ENCODE measurements around the gene PRR7.
"Not testable (repeated sequence)": the region's sequence is repeated elsewhere in the genome, so short reads cannot be mapped to it uniquely, and the experiment has no call there.

Gene PRR7

DNA sequence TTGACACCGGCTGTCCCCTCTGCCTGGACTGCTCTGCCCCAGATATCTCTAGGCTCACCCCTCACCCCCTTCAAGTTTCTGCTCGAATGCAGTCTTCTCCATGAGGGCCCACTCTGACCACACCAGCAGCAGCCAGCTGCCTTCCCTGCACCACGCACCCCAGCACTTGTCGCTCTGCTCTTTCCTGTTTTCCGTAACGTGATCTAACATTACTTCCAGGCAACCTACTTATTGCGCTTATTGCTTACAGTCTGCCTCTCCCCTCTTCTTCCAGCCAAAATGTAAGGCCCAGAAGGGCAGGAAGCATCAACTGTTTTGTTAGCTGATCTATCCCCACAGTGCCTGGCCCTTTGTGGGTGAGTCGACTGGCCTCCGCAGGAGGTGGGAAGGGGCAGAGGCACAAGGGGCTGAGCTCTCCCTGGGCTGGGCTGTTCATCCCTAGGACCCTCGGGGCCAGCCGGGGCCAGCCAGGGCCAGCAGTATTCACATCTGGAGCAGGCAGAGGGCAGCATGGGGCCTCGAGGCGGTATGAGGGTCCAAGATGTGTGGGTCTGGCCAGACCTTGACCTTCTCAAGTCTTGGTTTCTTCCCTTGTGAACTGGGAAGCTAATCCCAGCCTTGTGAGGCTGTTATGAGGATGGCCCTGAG, 38.4 kb downstream of the PRR7 start:
- DNase-seq (ENCODE audit: low spot score): no peak

DNA sequence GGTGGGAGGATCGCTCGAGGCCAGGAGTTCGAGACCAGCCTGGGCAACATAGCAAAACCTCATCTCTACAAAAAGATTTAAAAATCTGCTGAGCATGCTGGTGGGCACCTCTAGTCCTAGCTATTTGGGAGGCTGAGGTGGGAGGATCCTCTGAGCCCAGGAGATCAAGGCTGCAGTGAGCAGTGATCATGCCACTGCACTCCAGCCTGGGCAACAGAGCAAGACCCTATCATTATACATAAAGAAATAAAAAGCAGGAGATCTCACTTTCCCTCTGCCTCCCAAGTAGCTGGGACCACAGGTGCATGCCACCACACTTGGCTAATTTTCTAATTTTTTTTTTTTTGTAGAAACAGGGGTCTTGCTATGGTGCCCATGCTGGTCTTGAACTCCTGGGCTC, 39.1 kb downstream of the PRR7 start:
- not testable (repeated sequence) for DNase-seq (ENCODE audit: low spot score)

DNA sequence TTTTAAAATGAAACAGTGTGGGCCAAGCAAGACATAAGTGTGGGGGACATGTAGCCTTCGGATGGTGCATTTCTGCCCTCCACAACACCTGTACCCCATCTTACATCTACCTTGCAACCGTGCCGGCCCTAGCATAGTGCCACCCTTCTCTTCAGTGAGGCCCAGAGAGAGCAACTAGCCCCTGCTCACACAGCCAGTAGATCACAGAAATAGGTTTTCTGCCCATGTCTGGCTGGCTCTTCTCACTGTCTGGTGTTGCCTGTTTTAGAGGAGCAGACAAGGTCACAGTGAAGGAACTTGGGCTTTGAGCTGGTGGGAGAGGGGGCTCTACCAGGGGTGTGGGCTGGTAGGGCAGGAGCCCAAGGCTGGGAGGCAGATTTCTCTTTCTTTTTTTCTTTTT, 39.6 kb downstream of the PRR7 start:
- DNase-seq (ENCODE audit: low spot score): no peak

DNA sequence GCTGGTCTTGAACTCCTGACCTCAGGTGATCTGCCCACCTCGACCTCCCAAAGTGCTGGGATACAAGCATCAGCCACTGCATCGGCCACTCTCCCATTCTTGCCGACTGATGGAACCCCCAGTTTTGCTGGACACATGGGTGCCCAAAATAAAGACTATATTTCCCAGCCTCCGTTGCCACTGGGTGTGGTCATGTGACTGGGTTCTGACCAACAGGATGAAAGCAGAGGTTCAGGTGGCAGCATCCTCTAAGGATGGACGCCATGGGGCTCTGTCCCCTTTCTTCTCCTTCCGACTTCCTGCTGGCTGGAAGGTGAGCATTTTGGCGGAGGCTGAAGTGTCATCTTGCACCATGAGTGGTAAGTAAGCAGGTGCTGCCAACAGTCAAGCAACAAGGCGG, 40.5 kb downstream of the PRR7 start:
- DNase-seq (ENCODE audit: low spot score): no peak

DNA sequence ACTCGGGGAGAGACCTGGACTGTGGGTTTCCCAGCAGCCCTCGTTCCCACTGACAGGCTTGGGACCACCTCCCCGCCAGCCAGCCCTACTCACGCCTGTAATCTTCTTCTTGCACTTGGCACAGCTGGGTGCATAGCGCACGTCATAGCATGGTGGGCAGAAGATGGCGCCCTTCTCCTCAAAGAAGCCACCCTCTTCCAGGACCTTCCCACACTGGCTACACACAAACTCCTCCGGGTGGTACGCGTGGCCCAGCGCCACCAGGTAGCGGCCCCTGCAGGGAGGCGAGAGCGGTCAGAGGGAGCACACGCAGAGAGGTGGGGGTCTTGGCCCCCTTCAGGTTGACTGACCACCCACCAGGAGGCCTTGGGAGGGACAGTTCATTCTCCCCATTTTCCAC, 41.4 kb downstream of the PRR7 start:
- DNase-seq (ENCODE audit: low spot score): no peak

DNA sequence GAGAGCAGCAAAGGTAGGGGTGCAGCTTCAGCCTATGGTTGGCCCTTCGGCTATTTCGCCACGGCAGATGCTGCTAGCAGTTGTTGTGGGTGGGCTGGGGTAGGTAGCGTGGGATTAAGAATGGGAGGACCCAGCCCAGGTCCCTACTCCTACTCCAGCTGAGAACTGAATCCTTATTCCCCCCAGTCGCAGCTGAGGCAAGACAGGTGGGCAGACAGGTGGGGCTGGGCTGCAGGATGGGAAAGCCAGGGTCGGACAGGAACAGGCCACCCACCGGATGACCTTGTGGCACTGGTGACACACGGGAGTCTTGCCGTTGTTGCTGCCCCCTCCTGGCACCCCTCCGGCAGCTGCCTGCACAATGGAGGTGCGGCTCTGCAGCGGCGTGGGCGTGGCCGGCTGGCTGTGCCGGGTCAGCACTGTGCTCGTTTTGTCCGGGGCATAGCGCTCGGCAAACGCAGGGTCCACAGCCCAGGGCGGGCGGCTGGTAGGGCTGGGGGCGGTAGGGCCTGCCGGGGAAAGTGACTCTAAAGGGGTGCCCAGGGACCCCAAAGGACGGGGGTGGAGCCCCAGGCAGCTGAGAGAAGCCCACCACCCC, 42.6 kb downstream of the PRR7 start:
- no peak for DNase-seq (ENCODE audit: low spot score)

DNA sequence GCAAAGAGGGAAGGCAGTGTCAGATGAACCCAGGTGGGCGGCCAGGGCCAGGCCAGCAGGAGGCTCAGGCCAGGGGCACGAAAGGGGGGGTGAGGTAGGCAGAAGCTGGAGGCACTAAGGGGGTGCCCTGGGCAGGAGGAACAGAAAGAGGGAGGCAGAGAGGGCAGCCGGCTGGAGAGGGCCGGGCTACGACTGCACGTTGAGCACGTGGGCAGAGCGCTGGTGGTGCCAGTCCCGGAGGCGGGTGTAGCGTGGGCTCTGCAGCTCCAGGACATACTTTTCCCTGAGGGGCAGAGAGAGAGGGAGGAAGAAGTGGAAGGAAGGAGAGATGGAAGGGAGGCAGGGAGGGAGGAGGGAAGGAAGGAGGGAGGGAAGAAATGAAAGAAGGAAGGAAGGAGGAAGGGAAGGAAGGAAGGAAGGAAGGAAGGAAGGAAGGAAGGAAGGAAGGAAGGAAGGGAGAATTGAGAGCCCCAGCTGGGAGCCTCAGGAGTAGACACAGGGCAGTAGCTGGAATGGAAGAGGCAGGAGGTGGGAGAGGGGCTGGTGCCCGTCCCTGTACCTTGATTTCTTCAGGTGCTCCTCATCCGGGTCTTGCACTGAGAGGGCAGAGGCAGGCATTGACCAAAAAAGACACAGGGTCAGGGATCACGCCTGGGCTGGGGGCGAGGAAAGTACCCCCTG, 43.8 kb downstream of the PRR7 start:
- no peak for DNase-seq (ENCODE audit: low spot score)

DNA sequence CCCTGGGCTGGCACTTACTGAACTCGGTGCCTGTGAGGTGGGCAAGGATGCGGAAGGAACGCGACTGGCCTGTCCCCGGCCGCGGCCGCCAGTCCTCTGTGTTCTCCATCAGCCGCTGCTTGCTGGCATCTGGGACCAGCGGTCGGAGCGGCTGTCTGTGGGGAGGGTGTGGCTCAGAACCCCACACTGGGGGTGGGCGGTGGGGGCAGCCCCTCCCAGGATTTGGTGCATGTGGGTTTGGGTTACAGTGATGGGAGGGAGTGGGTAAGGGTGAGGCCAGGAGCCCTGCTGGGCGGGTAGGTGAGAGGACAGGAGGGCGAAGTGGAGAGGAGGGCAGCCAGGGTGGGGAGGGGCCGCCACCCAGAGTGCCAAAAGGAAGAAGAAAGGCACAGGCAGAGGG, 44.4 kb downstream of the PRR7 start:
- no peak for DNase-seq (ENCODE audit: low spot score)

DNA sequence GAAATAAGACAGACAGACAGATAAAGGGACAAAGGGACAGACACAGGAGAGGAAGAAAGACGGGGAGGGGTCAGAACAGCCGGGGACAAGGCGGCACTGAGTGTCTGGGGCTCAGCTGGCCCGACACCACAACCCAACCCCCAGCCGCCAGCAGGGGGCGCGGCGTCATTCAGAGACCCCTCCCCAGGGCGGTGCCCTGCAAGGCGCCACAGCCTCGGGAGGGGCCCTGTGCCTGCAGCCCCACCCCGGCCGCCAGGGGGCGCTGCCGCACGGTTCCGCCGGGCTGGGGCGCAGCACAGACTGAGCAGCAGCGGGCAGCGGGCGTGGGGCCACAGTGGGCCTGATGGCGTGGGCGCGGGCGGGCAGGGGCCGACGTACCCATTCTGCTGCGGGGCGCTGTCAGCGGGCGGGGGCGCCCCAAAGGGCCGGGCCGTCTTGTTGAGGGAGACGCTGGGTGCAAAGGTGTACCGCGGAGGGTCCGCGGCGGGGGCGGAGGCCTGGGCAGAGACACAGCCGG, 44.9 kb downstream of the PRR7 start:
- no peak for DNase-seq (ENCODE audit: low spot score)

DNA sequence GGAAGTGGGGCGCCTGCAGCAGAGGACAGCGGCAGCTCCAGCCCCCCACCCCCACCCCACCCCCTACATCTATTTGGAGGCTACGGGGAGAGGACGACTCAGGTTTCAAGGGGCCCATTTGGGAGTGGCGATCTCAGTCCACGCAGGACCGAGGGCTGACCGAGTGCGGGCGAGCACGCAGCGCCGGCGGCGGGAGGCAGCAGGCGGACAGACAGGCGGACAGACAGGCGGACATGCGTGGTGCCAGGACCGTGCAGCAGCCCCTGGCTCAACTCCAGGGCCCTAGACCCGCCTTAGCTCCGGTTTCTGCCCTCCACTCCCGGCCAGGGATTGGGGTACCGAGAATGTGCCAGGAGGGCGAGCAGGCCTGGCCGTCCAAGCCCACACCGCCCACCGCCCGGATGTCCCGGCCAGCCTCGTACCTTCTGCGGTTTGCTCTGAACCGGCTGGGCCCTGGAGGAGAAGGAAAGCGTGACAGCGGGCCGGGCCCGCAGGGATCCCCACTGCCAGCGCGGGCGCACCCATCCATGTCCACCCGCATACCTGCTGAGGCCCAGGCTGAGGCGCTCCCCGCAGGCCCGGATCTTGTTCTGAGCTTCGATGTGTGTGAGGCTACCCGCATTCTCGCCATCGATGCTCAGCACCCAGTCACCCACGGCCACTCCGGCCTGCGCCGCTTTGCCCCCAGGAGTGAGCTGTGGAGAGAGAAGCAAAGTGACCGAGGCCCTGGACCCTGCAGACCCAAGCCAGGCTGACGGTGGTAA, 45.6 kb downstream of the PRR7 start:
- DNase-seq (ENCODE audit: low spot score): no peak

DNA sequence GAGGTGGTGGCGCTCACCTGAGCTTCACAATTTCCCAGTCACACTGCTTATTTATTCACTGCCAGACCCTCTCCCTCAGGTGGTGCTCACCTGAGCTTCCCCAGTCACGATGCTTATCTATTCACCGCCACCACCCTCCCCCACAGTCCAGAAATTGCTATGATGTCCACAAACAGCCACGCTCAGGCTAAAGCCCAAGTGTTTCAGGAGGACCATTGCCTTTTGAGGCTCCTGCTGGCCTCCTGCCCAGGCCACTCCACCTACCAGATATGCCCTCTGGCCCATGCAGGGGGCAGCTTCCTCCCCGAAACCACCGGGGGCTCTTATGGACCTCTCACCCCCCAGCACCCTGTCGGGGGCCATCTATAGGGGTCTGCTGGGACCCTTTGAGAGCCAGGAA, 46.2 kb downstream of the PRR7 start:
- no peak for DNase-seq (ENCODE audit: low spot score)

DNA sequence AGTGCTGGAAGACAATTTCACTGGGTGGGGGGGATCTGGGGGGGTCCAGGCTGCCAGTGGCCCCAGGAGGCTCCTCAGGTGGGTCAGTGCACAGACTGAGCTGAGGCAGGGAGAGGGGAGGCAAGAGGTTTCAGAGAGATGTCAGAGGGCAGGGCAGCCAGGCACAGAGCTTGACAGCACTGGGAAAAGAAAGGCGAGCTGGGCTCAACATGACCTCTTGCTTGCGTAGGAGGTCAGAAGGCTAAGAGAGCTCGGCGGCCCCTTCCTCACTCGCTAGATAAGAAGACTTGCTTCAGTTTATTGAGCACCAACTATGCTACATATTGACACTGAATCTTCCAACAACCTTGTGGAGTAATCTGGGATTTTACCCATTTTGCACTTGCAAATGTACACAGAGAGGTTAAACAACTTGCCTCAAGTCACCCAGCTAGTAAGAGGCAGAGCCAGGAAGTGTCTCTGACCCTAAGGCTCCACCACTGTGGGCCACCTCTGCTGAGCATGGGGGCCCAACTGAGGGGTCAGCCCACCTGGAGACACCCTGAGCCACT, 47.3 kb downstream of the PRR7 start:
- no peak for DNase-seq (ENCODE audit: low spot score)

DNA sequence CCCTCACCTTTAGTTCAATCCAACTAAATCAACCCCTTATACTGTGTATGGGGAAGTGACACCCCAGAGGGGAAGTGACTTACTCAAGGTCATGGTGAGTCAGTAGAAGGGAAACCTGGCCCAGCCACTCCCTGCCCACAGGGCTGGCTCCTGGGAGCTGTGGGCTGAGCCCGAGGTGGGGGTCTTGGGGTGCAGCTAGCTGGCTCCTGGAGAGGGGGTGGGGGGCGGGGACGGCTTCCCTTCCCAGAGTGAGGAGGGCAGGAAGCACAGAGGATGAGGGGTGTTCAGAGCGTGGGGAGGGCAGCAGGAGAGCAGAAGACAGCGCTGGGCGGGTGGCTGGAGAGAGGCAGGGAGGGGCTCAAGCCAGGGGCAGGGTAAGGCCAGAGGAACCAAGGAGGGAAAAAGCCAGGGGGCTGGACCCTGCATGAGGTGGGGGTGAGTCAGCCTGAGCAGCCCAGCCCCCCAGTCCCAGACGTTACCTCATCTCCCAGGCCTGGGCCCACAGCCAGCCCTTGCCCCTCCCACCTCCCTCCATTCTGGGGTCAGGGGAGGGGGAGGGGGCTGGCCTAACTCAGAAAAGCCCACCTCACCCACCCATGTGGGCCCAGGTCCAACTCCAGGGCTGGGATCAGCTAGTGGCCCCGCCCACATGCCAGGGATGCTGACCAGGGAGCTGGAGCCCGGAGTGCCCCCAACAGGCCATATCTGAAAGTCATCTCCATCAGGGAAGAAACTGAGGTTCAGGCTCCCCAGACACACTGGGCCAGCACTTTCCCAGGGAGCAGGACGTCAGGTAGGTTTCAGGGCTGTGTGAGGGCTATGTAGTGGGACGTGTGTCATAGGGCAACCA, 48.0 kb downstream of the PRR7 start:
- peak; percentile 93 for DNase-seq (ENCODE audit: low spot score)

DNA sequence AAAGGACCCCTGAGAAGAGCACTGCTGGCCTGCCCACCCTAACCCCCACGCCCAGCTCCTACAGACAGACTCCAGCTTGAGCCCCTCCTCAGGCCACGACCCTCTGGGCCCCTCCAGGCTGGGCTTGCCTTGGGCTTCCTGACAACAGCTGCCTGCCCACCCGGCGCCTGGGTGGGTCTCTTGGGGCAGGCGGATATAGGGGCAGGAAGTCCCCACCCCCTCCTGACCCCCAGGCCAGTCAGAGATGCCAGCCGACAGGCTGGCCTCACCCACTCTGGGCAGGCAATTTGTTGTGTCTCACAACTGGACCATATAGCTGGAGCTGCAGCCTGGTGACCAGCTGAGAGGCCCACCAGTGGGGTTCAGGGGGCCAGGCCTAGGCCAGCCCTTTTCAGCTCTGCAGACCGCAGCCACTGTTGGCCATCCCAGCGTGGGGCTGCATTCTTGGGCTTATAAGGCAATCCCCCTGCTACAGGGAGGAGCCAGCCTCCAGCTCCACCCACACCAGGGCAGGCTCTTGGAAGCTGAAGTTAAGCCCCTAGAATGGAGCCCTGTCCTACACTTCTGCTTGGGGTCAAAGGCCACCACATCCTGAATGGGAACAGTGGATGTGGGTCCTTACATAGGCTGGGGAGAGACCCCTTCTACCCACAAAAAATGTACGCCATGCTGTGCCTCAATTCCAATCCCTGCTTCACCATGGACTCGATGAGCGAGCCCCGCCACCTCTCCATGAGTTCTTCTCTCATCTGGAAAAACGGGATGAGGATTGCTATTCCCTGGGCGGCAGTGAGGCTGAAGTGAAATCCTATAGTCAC, 48.8 kb downstream of the PRR7 start:
- DNase-seq (ENCODE audit: low spot score): peak; percentile 93

DNA sequence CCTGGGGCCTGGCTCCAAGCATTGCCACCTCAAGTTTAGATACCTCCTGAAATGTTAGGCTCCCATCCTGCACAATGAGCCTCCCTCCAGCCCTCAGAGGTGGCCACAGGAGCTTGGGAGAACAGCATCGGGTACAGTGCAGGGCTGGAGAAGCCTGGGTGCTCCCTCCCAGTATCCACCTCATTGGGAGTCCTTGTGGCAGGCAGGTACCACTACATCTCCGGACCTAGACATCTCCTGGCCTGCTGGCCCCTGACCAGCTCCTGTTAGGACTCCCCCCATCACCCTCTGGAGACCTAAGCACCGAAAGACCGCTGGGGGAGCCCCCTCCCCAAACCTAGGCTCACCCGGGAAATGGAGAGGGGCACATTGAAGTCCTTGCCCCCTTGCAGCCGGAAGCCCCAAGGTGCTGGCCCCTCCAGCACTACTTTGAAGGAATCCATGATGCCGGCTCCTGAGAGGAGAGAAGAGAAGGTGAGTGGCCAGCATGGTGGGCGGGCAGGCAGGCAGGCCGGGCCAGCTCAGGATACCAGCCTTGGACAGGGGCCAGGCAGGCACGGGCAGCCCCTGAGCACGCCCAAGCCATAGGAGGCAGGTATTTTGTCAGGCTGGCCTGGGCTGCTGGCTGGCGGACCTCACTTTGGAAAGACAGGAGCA, 49.6 kb downstream of the PRR7 start:
- no peak for DNase-seq (ENCODE audit: low spot score)

DNA sequence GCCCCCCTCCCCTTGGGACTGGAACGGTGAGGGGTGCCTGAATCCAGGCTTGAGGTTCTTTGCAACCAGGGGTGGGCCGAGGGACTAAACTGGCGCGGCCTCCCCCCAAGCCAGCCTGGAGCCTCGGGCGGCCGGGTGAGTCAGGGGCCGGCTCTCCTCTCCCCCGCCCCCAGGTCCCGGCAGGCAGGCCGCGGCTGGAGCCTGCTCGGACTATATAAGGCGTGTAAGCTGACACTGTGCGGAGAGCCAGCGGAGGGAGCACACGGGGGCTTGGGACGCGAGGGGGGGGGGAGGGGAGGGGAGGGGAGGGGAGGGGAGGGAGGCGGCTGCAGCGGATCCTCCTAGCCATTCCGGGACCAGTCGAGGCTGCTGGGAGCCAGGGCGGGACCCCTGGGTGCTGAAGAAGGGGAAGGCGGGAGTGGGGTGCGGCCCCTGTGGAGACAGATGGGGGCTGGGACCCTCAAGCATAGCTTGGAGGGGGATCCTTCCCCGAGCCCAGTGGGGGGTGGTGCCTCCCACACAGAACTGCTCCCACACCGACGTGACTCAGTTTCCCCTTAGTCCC, 50.2 kb downstream of the PRR7 start:
- DNase-seq (ENCODE audit: low spot score): peak; percentile 85

DNA sequence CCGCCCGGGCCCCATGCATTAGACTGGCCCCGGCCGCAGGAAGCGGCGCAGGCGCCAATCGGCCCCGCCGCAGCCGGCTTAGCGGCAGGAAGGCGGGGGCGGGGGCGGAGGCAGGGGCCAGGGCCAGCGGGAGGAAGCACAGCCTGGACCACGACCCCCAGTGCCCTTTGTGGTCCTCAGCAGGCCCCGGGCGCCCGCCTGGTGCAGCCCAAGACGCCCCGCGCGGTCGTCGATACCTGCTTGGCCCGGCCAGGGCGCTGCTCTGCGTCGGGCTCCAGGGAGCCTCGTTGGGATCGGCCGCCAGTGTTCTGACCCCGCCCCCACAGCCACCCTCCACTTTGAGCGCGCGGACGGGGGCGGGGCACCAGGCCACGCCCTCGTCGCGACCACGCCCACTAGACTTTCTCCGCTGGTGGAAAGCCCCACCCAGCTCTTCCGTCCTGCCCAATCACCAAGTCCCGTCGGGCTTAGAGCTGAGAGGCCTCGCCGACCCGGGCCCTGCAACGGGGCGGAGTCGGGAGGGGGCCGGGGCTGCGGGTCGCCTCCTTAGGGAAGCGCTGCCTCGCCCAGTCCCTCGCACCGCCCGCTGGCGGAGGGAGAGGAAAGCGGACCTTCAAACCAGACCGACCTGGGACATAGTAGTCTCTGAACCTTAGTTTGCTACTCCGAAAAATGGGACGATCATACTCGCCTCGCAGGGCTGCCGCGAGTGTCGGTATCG, 50.8 kb downstream of the PRR7 start, which contains the start of gene PDLIM7:
TSS of gene PDLIM7 (minus strand) at position 313 of the 721 bp plus-strand sequence. CDS start 1,092 bp downstream, outside the sequence.
- peak; percentile 96 for DNase-seq (ENCODE audit: low spot score)

DNA sequence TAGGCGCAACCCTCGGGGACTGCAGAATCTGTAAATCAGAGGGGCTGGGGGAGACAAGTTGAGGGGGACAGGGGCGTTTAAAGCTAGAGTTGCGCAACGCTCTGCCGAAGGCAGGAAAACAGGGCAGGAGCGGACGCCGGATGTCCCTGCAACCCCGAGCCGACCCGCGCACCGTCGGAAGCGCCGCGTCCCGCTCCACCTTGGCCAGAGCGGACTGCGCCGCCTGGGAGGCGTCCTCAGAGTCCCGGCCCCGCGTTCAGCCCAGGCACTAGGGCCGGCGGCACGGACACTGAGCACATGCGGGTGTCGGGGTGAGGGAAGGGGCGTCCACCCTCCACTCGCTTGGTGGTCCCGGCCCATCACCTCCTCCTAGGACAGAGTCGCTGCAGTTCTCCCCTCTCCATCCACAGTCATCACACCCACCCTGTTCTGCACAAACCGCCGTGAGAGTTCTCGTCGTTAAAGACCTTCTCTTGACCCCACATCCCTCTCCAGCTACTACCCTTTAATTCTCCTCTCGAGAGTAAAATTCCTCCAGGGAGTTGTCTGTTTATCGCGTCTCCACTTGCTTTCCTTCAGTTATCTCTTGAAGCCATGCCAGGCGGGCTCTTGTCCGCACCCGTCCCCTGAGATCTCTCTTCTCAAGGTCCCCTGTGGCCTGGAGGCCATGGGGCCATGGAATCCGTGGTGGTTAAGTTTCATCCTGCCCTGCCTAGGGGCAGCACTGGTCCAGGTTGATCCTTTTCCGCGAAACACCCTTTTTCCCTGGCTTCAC, 51.6 kb downstream of the PRR7 start:
- no peak for DNase-seq (ENCODE audit: low spot score)
